Ureter (tissue), 1 donor: Measurements from ENCODE around the gene PSTPIP2. TPM values are rescaled to one million over a fixed set of nuclear protein-coding genes. Genes with fewer than 3 reads are reported as not detected.
A peak's percentile ranks its signal among the peaks of the same experiment; 100 is the strongest.
"Not testable (repeated sequence)": the region's sequence is repeated elsewhere in the genome, so short reads cannot be mapped to it uniquely, and the experiment has no call there.

Source experiments
- DNase-seq: peaks from one replicate; pipeline ENCODE4 v3.0.0-alpha.2; 2020; ENCODE audit warnings: low spot score
- total RNA-seq: library from RNA; stranded (reverse); gene quantifications from one replicate; pipeline ENCODE4 v1.2.4, GENCODE V29; 2023
- donor health status: DM: yes; HTN: yes; CAD: no.

The PSTPIP2 gene
- total RNA-seq, 1 donor from 2014 or later: 9.9 TPM

DNA sequence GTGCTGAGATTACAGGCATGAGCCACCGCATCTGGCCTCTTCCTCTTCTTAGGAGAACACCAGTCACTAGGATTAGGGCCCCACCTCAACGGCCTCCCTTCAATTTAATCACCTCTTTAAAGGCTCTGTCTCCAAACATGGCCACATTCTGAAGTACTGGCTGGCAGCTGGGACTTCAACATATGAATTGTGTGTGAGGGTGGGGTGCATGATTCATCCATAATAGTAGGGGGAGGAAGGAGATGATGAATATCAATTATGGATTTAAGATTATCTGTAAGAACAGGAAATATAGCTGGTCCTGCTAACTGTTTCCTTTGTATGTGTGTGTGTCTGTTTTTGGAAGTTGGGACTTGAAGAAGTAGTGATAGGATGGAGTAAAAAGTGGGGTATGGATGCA is 90.2 kb downstream of the PSTPIP2 start:
- DNase-seq: no peak

DNA sequence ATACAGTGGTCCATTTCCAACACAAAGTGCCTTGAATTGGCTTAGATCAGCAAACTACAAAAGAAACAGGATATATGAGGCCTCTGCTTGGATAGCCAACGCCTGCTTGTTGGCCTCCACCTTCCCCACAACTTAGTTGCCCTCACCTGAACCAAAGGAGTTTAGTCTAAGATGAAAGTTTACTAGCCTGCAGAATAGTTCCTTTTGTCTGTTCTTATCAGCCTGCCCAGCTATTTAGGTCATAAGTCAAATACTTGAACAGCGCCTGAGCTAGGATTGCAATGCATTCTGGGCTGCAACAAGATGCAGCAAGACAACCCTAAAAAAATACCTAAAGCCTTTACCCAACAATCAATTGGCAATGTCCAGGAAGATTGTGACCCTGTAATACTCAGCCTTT is 91.8 kb downstream of the PSTPIP2 start:
- no peak for DNase-seq

GRCh38 chr18:45978084-45978483 is 94.0 kb downstream of the PSTPIP2 start:
- DNase-seq: no peak

- DNase-seq: no peak
Measured at GRCh38 chr18:45976974-45977373, 95.1 kb downstream of the PSTPIP2 start.

DNA sequence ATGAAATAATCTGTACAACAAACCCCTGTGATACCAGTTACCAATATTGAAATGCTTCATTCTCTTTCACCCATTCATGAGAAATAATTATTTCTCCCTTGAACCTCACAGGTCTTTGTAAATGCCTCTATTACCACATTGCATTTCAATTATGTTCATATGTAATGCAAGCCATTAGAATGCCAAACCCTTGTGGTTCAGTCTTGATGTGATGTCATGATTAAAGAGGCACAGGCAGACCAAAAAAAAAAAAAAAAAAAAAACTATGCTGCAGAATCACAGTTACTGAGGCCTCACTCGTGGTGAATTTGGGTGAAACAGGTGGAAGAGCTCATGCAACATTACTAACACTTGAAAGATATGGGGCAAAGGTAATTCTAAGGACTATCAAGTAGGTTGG is 95.5 kb downstream of the PSTPIP2 start:
- DNase-seq: no peak

- no peak for DNase-seq
Measured at GRCh38 chr18:45974088-45974536, 97.9 kb downstream of the PSTPIP2 start.

DNA sequence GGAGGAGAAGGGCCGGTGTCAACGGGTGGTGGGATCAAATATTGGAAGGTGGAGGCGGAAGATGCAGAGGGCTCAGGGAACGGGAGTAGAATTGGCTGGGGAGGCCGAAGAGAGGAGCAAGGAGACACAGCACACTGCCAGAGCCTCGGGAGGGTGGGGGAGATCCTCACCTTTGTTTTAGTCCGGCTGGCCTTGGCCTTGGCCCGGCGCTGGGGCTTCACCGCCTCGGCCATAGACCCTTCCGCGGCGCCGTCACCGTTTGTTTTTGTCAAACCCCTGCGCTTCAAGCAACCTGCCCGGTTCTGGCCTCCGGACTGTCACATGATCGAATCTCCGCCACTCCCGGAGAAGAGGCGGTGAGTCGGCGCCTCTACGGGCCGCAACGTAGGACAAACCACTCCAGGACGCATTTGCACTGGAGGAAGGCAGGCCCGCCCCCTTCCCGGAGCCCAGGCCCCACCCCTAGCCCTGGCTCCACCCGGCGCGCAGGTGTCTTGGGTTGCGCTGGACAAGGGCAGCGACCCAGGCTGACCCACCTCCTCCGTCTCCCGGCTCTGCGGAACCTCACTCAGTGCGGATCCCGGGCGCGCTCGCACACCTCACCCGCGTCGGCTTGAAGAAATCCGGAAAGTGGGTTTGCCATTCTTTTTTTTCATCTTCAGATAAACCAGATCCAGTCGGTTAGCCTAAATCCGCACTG is 104.9 kb downstream of the PSTPIP2 start, which contains the start of gene EPG5:
TSS of gene EPG5 (minus strand) at position 323 of the 700 bp plus-strand sequence. CDS start at position 233, 90 bp downstream.
- peak; percentile 95 for DNase-seq

DNA sequence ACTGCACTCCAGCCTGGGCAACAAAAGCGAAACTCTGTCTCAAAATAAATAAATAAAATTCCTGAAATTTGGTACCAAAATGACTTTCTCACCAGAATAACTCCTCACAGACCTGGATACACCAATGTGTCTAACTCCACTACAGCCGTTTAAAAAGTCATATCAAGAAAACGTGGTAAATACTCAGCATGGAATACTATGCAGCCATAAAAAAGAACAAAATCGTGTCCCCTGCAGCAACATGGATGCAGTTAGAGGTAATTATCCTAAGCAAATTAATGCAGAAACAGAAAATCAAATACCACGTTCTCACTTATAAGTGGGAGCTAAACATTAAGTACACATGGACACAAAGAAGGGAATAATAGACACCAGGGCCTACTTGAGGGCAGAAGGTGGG is 107.1 kb downstream of the PSTPIP2 start:
- DNase-seq: not testable (repeated sequence)

DNA sequence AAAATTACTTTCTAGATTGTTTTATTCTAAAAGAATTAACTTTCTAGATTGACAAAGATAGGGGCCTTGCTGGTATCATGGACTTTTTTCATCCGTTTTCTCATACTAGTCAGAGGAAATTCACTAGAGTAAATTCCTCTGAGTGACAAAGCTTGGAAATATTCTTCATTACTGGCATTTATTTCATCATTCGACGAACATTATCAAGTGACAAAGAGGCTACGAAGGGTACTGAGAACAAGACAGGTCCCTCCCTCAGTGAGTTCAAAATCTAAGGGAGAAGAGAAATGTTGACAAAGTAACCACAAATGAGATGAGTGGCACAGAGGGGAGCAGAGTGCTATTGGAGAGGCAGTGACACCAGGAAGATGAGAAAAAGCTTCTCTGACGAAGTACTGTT is 109.2 kb downstream of the PSTPIP2 start:
- DNase-seq: no peak

DNA sequence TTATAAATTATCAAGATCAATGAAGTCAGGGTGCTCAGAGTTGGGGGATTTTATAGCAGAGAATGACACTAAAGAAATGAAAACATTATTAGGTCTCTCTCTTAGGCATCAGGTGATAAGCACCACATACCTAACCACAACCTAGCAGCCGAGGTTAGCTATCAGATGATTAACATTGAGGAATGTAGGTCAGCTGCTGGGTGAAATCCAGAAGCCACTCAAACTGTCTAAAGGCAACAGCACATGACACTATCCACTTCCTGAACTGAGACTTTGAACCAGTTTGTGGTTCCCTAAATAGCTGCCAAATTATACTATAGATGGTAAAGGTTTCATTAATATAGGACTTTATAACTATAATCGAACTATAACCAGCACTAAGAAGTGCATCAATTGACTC is 109.6 kb downstream of the PSTPIP2 start:
- DNase-seq: no peak

- not testable (repeated sequence) for DNase-seq
Measured at GRCh38 chr18:45959484-45959883, 112.6 kb downstream of the PSTPIP2 start.

GRCh38 chr18:45958730-45959129 is 113.3 kb downstream of the PSTPIP2 start:
- no peak for DNase-seq

- no peak for DNase-seq
Measured at GRCh38 chr18:45958027-45958426, 114.0 kb downstream of the PSTPIP2 start.

DNA sequence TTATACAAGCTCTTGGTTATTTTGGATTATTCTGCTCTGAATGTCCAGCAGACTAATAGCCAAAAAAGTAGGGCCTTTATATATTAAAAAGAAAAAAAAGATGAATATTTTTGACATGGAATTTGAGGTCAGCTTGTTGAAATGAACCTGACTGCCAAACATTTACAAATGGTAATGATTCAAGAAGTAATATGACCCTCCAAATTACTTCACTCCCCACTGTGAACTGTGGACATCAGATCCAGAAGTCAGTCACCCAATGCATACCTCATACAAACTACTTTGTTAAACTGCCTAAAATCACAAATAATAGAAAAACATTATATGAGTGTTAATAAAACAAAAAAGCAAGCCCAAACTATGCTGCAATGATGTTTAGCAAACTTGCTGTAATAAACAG is 115.0 kb downstream of the PSTPIP2 start:
- DNase-seq: no peak

GRCh38 chr18:45954070-45954934 is 117.8 kb downstream of the PSTPIP2 start:
- no peak for DNase-seq

DNA sequence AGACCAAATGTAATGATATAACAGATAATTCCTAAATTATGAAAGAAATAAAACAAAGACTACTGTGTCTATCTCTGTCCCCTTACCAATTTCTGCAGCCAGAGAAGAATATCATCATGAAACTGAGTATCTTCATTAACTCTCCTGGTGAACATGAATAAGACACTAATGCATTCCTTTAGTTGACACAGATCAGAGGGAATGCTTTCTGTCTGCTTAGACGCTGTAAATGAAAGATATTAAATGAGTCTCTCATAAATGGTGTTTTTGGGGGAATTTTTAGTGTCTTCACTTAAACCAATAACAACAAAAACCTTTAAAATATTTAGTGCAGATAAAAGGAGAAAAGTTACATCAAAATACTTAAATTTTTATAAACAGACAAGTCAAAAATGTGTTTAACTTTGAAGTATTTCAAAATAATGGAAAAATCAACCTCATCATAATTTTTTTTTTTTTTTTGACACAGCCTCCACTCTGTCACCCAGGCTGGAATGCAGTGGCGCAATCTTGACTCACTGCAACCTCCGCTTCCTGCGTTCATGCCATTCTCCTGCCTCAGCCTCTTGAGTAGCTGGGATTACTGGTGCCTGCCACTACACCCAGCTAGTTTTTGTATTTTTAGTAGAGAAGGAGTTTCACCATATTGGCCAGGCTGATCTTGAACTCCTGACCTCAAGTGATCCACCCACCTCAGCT is 120.9 kb downstream of the PSTPIP2 start:
- no peak for DNase-seq

DNA sequence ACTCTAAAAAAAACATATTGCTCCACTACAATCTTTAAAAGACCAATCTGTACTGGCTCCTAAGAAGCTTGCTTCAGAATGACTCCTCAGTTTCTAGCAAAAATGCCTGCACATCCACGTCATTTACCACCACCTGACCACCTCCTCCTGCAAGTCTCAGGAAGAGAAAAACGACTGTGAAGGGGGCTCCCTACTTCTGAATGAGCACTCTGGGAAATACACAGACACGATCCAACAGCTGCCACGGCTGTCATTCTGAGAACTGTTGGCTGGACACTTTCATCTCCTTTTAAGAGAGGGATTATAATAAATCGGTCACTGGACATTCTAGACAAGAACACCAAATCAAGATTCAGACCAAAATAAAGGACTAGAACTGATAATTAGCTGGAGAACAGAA is 126.4 kb downstream of the PSTPIP2 start:
- DNase-seq: no peak

- DNase-seq: no peak
Measured at GRCh38 chr18:45940724-45941123, 131.3 kb downstream of the PSTPIP2 start.

DNA sequence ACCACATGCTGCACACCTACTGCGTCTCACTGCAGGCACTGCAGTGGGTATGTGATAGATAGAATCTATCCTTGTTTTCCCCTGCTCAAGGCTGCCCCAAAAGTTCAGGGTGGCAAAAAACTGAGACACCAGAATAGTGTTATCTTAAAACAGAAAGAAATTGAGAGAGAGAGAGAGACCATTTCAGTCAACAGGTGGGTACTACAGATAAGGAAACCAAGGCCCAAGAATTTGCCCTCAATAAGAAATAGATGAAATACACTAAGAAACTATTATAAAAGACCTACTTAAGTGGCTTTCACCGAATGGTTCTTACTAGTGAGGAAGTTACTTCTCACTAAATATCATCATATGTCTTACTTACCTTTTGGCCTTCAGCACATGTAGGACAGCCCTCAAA is 132.8 kb downstream of the PSTPIP2 start:
- no peak for DNase-seq

DNA sequence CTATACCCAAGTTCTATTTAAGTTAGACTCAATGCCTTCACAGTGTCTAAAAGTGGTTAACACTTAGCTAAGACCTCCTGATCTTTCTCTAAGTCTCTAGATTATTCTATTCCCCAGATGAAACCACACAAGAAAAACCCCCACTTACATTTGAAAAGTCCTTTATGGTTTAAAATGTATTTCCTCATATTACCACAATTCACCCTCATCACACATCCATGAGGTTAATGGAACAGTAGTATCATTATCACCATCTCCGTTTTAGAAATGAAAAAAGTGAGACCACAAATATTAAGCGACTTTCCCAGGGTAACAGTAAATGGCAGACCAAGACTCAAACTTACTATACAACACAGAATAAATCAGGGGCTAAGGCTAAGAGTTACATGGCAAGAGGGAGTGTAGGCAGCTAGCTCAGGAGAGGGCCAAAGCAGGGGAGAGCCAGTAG is 133.5 kb downstream of the PSTPIP2 start:
- no peak for DNase-seq

DNA sequence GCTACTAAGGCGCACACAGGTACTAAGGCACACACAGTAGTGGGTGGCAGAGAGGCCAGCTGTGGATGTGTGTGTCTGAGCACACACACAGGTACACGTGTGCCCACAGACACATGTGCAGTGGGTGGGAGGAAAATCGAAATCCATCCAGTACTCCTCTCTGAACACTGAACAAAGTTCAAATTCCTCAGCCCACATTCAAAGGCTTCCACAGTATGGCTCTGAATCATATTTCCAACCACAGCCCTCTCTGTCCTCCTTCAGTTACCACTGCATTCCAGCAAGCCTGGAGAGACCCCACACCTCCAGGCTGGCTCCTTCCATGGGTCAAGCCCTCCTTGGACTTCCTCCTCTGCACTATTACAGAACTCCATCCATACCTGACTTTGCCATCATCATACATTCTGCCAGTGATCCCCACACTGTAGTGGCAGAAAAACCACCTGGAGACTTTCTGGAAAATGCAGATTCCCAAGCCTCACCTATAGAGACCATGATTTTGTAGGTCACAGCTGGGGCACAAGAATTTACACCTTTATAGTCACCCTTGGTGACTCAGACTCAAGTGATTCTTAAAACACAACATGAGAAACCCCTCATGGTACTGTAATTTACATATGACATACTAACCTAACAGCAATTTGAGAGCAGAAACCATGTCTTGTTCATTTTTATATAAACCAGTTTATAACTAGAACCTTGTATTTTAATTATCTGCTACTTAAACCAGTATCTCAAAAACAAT is 136.3 kb downstream of the PSTPIP2 start:
- no peak for DNase-seq
